ENCODE data around the gene ASIC2. TPM values are rescaled to one million over a fixed set of nuclear protein-coding genes. Genes with fewer than 3 reads are reported as not detected.

Gene ASIC2
- total and polyA plus RNA-seq, 9 of the 15 experiments (the other 6 are each of a cell fraction or from before 2014, with no cell fraction given): not detected

DNA sequence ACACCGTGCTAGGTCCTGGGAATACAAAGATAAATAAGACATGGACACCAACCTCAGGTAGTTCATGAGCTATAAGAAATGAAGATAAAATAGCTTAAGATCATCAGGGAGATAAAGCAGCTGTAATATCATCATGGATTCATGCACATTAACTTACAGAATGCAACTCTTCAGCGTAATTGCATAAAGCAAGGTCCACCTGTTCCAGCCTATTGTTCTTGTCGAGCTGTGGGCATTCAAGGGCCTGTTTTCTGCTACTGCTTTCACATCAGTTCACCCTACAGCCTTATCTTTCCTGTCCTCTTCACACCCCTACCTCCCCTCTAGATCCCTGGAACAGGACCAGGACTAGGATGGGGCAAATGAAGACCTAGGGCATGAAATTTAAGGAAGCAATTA lies 167.5 kb downstream of the ASIC2 start (continued):
- TF ChIP-seq MYBL2 (IDR thresholded peaks at IDR 0.05; ENCODE audit: low read depth) (no peak), MYBL2 (CRISPR knock-in tag; IDR thresholded peaks at IDR 0.05; ENCODE audit: borderline replicate concordance) (no peak), PHF20 (IDR thresholded peaks at IDR 0.05; ENCODE audit: partially characterized antibody) (no peak), ZBTB1 (CRISPR knock-in tag; IDR thresholded peaks at IDR 0.05; ENCODE audit: borderline replicate concordance, low read depth) (no peak)
- TF ChIP-seq, protein P1, sequence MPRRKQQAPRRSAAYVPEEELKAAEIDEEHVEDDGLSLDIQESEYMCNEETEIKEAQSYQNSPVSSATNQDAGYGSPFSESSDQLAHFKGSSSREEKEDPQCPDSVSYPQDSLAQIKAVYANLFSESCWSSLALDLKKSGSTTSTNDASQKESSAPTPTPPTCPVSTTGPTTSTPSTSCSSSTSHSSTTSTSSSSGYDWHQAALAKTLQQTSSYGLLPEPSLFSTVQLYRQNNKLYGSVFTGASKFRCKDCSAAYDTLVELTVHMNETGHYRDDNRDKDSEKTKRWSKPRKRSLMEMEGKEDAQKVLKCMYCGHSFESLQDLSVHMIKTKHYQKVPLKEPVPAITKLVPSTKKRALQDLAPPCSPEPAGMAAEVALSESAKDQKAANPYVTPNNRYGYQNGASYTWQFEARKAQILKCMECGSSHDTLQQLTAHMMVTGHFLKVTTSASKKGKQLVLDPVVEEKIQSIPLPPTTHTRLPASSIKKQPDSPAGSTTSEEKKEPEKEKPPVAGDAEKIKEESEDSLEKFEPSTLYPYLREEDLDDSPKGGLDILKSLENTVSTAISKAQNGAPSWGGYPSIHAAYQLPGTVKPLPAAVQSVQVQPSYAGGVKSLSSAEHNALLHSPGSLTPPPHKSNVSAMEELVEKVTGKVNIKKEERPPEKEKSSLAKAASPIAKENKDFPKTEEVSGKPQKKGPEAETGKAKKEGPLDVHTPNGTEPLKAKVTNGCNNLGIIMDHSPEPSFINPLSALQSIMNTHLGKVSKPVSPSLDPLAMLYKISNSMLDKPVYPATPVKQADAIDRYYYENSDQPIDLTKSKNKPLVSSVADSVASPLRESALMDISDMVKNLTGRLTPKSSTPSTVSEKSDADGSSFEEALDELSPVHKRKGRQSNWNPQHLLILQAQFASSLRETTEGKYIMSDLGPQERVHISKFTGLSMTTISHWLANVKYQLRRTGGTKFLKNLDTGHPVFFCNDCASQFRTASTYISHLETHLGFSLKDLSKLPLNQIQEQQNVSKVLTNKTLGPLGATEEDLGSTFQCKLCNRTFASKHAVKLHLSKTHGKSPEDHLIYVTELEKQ (CRISPR knock-in tag; IDR thresholded peaks at IDR 0.05): no peak
- TF ChIP-seq, protein P2, sequence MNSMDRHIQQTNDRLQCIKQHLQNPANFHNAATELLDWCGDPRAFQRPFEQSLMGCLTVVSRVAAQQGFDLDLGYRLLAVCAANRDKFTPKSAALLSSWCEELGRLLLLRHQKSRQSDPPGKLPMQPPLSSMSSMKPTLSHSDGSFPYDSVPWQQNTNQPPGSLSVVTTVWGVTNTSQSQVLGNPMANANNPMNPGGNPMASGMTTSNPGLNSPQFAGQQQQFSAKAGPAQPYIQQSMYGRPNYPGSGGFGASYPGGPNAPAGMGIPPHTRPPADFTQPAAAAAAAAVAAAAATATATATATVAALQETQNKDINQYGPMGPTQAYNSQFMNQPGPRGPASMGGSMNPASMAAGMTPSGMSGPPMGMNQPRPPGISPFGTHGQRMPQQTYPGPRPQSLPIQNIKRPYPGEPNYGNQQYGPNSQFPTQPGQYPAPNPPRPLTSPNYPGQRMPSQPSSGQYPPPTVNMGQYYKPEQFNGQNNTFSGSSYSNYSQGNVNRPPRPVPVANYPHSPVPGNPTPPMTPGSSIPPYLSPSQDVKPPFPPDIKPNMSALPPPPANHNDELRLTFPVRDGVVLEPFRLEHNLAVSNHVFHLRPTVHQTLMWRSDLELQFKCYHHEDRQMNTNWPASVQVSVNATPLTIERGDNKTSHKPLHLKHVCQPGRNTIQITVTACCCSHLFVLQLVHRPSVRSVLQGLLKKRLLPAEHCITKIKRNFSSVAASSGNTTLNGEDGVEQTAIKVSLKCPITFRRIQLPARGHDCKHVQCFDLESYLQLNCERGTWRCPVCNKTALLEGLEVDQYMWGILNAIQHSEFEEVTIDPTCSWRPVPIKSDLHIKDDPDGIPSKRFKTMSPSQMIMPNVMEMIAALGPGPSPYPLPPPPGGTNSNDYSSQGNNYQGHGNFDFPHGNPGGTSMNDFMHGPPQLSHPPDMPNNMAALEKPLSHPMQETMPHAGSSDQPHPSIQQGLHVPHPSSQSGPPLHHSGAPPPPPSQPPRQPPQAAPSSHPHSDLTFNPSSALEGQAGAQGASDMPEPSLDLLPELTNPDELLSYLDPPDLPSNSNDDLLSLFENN (IDR thresholded peaks at IDR 0.05; ENCODE audit: low read depth in 2 of 2, low read length in 2 of 2): no peak
